ENCODE results near the gene FBXL13.

DNA sequence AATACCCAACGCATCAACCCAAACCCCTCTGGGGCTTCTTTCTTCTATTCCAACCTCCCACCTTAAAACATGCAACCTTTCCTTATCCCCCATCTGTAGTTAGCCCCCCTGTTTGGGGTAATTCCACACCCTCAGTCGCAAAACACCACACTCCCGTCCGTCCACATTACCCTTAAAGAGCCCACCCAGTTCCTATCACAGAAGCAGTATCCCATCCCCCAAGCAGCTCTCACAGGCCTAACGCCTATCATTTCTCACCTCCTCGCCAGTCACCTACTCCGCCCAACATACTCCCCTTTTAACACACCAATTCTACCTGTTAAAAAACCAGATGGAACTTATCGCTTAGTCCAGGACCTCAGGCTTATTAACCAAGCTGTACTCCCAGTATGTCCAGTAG is 98.1 kb downstream of the FBXL13 start:
- TF ChIP-seq, protein P1, sequence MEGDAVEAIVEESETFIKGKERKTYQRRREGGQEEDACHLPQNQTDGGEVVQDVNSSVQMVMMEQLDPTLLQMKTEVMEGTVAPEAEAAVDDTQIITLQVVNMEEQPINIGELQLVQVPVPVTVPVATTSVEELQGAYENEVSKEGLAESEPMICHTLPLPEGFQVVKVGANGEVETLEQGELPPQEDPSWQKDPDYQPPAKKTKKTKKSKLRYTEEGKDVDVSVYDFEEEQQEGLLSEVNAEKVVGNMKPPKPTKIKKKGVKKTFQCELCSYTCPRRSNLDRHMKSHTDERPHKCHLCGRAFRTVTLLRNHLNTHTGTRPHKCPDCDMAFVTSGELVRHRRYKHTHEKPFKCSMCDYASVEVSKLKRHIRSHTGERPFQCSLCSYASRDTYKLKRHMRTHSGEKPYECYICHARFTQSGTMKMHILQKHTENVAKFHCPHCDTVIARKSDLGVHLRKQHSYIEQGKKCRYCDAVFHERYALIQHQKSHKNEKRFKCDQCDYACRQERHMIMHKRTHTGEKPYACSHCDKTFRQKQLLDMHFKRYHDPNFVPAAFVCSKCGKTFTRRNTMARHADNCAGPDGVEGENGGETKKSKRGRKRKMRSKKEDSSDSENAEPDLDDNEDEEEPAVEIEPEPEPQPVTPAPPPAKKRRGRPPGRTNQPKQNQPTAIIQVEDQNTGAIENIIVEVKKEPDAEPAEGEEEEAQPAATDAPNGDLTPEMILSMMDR (IDR thresholded peaks at IDR 0.05) = no peak
- TF ChIP-seq POLR2AphosphoS5 (IDR thresholded peaks at IDR 0.05) (no peak), POLR2A (IDR thresholded peaks at IDR 0.05) (no peak)
